ENCODE data around the gene IRS1. TPM values are rescaled to one million over a fixed set of nuclear protein-coding genes. Genes with fewer than 3 reads are reported as not detected.

IRS1 gene
- total RNA-seq, 5 donors from 2014 or later (not counting 1 experiment from before 2014, with no cell fraction given): 3.7 to 8.7 (median 6.7) TPM

GRCh38 chr2:226759768-226760167 is 39.9 kb downstream of the IRS1 start:
- no peak overlapping the region for H3K4me3 ChIP-seq (ENCODE audit: control insufficient read depth in 1 of 2, extremely low read depth in 1 of 2, low read length in 1 of 2)
- DNase-seq: no peak
- H3K9me3 ChIP-seq: no peaks in the 10 kb centered on the region
- ChIA-PET CTCF (interaction anchor here in 1 of 2 donors (1.3 kb wide), 1 partner anchor 39 kb away, joined by 3 read pairs; no protein-coding TSS in a partner anchor), POLR2A (no interaction called here)
- no peaks in the 10 kb centered on the region for H3K4me1 ChIP-seq (ENCODE audit: control insufficient read depth in 1 of 2, extremely low read depth in 1 of 2, insufficient read depth in 2 of 2, low read length in 2 of 2)
- no peak overlapping the region for H3K27ac ChIP-seq (ENCODE audit: low read length)
- H3K4me3 Mint-ChIP-seq: no peak overlapping the region
- no peaks in the 10 kb centered on the region for H3K36me3 Mint-ChIP-seq
- no peak overlapping the region for H3K27ac Mint-ChIP-seq
- no peaks in the 10 kb centered on the region for H3K4me1 Mint-ChIP-seq
- 81% methylated on average over 5 of the region's 9 CpGs for WGBS (ENCODE audit: insufficient coverage)
- H3K27me3 Mint-ChIP-seq: no peaks in the 10 kb centered on the region
- peaks cover 0 to 3% (median 0%) of the 10 kb centered on the region in 3 donors for H3K9me3 Mint-ChIP-seq
- peaks cover 0 to 2% of the 10 kb centered on the region in 2 experiments for H3K27me3 ChIP-seq (replicated peaks in 1 of 2; ENCODE audit: control insufficient read depth in 2 of 2, extremely low read depth in 1 of 2, insufficient read depth in 2 of 2, low read length in 1 of 2)
- H3K36me3 ChIP-seq (ENCODE audit: control insufficient read depth in 2 of 2, extremely low read depth in 1 of 2, insufficient read depth in 1 of 2, low read length in 1 of 2): no peaks in the 10 kb centered on the region
- ATAC-seq (replicated peaks in 1 of 4): no peak

GRCh38 chr2:226758921-226759640 is 40.5 kb downstream of the IRS1 start:
- H3K27ac Mint-ChIP-seq: no peak overlapping the region
- no CpG with 5 or more reads among the region's 3 CpGs for WGBS (ENCODE audit: insufficient coverage)
- CTCF ChIA-PET: no interaction called here

GRCh38 chr2:226756131-226756530 is 43.5 kb downstream of the IRS1 start:
- no peak overlapping the region for H3K4me3 ChIP-seq (ENCODE audit: control insufficient read depth in 1 of 2, extremely low read depth in 1 of 2, low read length in 1 of 2)
- 50% methylated on average over 2 of the region's 2 CpGs for WGBS (ENCODE audit: insufficient coverage)
- Mint-ChIP-seq H3K27me3 (no peaks in the 10 kb centered on the region), H3K9me3 (no peaks in the 10 kb centered on the region), H3K36me3 (no peaks in the 10 kb centered on the region), H3K4me1 (no peaks in the 10 kb centered on the region), H3K4me3 (no peak overlapping the region), H3K27ac (no peak overlapping the region)
- no peaks in the 10 kb centered on the region for H3K36me3 ChIP-seq (ENCODE audit: control insufficient read depth in 2 of 2, extremely low read depth in 1 of 2, insufficient read depth in 1 of 2, low read length in 1 of 2)
- H3K9me3 ChIP-seq: no peaks in the 10 kb centered on the region
- peaks cover 0 to 2% of the 10 kb centered on the region in 2 experiments for H3K27me3 ChIP-seq (replicated peaks in 1 of 2; ENCODE audit: control insufficient read depth in 2 of 2, extremely low read depth in 1 of 2, insufficient read depth in 2 of 2, low read length in 1 of 2)
- no peaks in the 10 kb centered on the region for H3K4me1 ChIP-seq (ENCODE audit: control insufficient read depth in 1 of 2, extremely low read depth in 1 of 2, insufficient read depth in 2 of 2, low read length in 2 of 2)
- ChIA-PET CTCF (no interaction called here), POLR2A (no interaction called here)
- no peak overlapping the region for H3K27ac ChIP-seq (ENCODE audit: low read length)
- no peak for DNase-seq
- ATAC-seq (replicated peaks in 1 of 4): no peak

More at GRCh38 chr2:226758921-226759640, 40.5 kb downstream of the IRS1 start:
- H3K4me3 Mint-ChIP-seq: no peak overlapping the region
- H3K4me1 Mint-ChIP-seq: no peaks in the 10 kb centered on the region
- no peak for DNase-seq
- Histone ChIP-seq H3K4me3 (ENCODE audit: control insufficient read depth in 1 of 2, extremely low read depth in 1 of 2, low read length in 1 of 2) (no peak overlapping the region), H3K4me1 (ENCODE audit: control insufficient read depth in 1 of 2, extremely low read depth in 1 of 2, insufficient read depth in 2 of 2, low read length in 2 of 2) (no peaks in the 10 kb centered on the region), H3K36me3 (ENCODE audit: control insufficient read depth in 2 of 2, extremely low read depth in 1 of 2, insufficient read depth in 1 of 2, low read length in 1 of 2) (no peaks in the 10 kb centered on the region), H3K27me3 (replicated peaks in 1 of 2; ENCODE audit: control insufficient read depth in 2 of 2, extremely low read depth in 1 of 2, insufficient read depth in 2 of 2, low read length in 1 of 2) (peaks cover 0 to 2% of the 10 kb centered on the region in 2 experiments), H3K9me3 (no peaks in the 10 kb centered on the region), H3K27ac (ENCODE audit: low read length) (no peak overlapping the region)
- no peaks in the 10 kb centered on the region for H3K36me3 Mint-ChIP-seq
- POLR2A ChIA-PET: no interaction called here
- H3K9me3 Mint-ChIP-seq: peaks cover 0 to 2% (median 0%) of the 10 kb centered on the region in 3 donors
- ATAC-seq (replicated peaks in 1 of 4): no peak
- no peaks in the 10 kb centered on the region for H3K27me3 Mint-ChIP-seq

DNA sequence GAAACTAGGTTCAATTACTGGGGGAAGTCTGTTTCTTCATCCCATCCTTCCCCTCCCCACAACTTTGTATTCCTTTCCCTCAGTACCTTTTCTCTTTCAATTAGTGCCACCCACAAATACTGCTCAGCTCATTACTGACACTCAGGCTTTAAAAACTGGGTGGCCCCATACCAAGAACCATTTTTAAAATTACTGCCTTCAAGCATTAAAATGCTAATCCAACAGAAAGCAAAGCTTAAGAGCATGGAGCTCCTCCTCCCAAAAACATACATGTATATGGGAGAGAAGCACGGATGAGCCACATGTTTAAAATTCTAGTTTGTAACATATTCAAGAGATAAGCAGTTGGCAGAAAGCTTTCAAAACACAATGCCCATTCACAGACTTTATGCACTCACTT is 44.0 kb downstream of the IRS1 start:
- H3K27ac Mint-ChIP-seq: no peak overlapping the region
- H3K4me3 Mint-ChIP-seq: no peak overlapping the region
- Histone ChIP-seq H3K27ac (ENCODE audit: low read length) (no peak overlapping the region), H3K4me3 (ENCODE audit: control insufficient read depth in 1 of 2, extremely low read depth in 1 of 2, low read length in 1 of 2) (no peak overlapping the region), H3K9me3 (no peaks in the 10 kb centered on the region), H3K4me1 (ENCODE audit: control insufficient read depth in 1 of 2, extremely low read depth in 1 of 2, insufficient read depth in 2 of 2, low read length in 2 of 2) (no peaks in the 10 kb centered on the region), H3K36me3 (ENCODE audit: control insufficient read depth in 2 of 2, extremely low read depth in 1 of 2, insufficient read depth in 1 of 2, low read length in 1 of 2) (no peaks in the 10 kb centered on the region), H3K27me3 (replicated peaks in 1 of 2; ENCODE audit: control insufficient read depth in 2 of 2, extremely low read depth in 1 of 2, insufficient read depth in 2 of 2, low read length in 1 of 2) (peaks cover 0 to 2% of the 10 kb centered on the region in 2 experiments)
- no peaks in the 10 kb centered on the region for H3K27me3 Mint-ChIP-seq
- H3K4me1 Mint-ChIP-seq: no peaks in the 10 kb centered on the region
- no peaks in the 10 kb centered on the region for H3K36me3 Mint-ChIP-seq
- DNase-seq (no peak), ATAC-seq (replicated peaks in 1 of 4) (no peak)
- no CpG with 5 or more reads among the region's 1 CpG for WGBS (ENCODE audit: insufficient coverage)
- no peaks in the 10 kb centered on the region for H3K9me3 Mint-ChIP-seq
- POLR2A ChIA-PET: no interaction called here
- CTCF ChIA-PET: no interaction called here

GRCh38 chr2:226754821-226755604 is 44.6 kb downstream of the IRS1 start:
- CTCF ChIA-PET: no interaction called here
- DNase-seq: no peak
- WGBS (ENCODE audit: insufficient coverage): no CpG with 5 or more reads among the region's 8 CpGs

GRCh38 chr2:226752887-226753286 is 46.7 kb downstream of the IRS1 start:
- WGBS (ENCODE audit: insufficient coverage): no CpG with 5 or more reads among the region's 4 CpGs
- Mint-ChIP-seq H3K27ac (no peak overlapping the region), H3K4me3 (no peak overlapping the region), H3K36me3 (peaks cover 8% of the 10 kb centered on the region), H3K4me1 (no peaks in the 10 kb centered on the region), H3K9me3 (no peaks in the 10 kb centered on the region), H3K27me3 (no peaks in the 10 kb centered on the region)
- Histone ChIP-seq H3K27ac (ENCODE audit: low read length) (no peak overlapping the region), H3K4me3 (ENCODE audit: control insufficient read depth in 1 of 2, extremely low read depth in 1 of 2, low read length in 1 of 2) (no peak overlapping the region), H3K4me1 (ENCODE audit: control insufficient read depth in 1 of 2, extremely low read depth in 1 of 2, insufficient read depth in 2 of 2, low read length in 2 of 2) (no peaks in the 10 kb centered on the region), H3K9me3 (no peaks in the 10 kb centered on the region), H3K27me3 (replicated peaks in 1 of 2; ENCODE audit: control insufficient read depth in 2 of 2, extremely low read depth in 1 of 2, insufficient read depth in 2 of 2, low read length in 1 of 2) (no peaks in the 10 kb centered on the region), H3K36me3 (ENCODE audit: control insufficient read depth in 2 of 2, extremely low read depth in 1 of 2, insufficient read depth in 1 of 2, low read length in 1 of 2) (no peaks in the 10 kb centered on the region)
- POLR2A ChIA-PET: no interaction called here
- CTCF ChIA-PET: no interaction called here
- no peak for ATAC-seq (replicated peaks in 1 of 4)
- no peak for DNase-seq

More at GRCh38 chr2:226754821-226755604, 44.6 kb downstream of the IRS1 start:
- no peak overlapping the region for H3K27ac ChIP-seq (ENCODE audit: low read length)
- no peak overlapping the region for H3K4me3 ChIP-seq (ENCODE audit: control insufficient read depth in 1 of 2, extremely low read depth in 1 of 2, low read length in 1 of 2)
- no peaks in the 10 kb centered on the region for H3K36me3 ChIP-seq (ENCODE audit: control insufficient read depth in 2 of 2, extremely low read depth in 1 of 2, insufficient read depth in 1 of 2, low read length in 1 of 2)
- no peak for ATAC-seq (replicated peaks in 1 of 4)
- no peaks in the 10 kb centered on the region for H3K27me3 Mint-ChIP-seq
- POLR2A ChIA-PET: interaction anchor here in 1 of 2 donors (0.7 kb wide), 1 partner anchor 17 kb away, joined by 3 read pairs; no protein-coding TSS in a partner anchor
- H3K9me3 Mint-ChIP-seq: no peaks in the 10 kb centered on the region
- H3K4me3 Mint-ChIP-seq: no peak overlapping the region
- H3K27me3 ChIP-seq (replicated peaks in 1 of 2; ENCODE audit: control insufficient read depth in 2 of 2, extremely low read depth in 1 of 2, insufficient read depth in 2 of 2, low read length in 1 of 2): peaks cover 0 to 2% of the 10 kb centered on the region in 2 experiments
- no peaks in the 10 kb centered on the region for H3K4me1 ChIP-seq (ENCODE audit: control insufficient read depth in 1 of 2, extremely low read depth in 1 of 2, insufficient read depth in 2 of 2, low read length in 2 of 2)
- H3K9me3 ChIP-seq: no peaks in the 10 kb centered on the region
- no peaks in the 10 kb centered on the region for H3K36me3 Mint-ChIP-seq
- no peak overlapping the region for H3K27ac Mint-ChIP-seq
- no peaks in the 10 kb centered on the region for H3K4me1 Mint-ChIP-seq

Measured in T-cell (primary cell).